LNCAP (cell line): ENCODE results near the gene UBQLN4.

Experiments
- CTCF ChIP-seq: fragments of 450-650 bp; IDR thresholded peaks from 2 replicates; pipeline ENCODE4 v1.5.1; 2017; ENCODE audit warnings: mild to moderate bottlenecking

UBQLN4 gene

GRCh38 chr1:156064615-156065014, 11.0 kb upstream of the UBQLN4 start:
- TF ChIP-seq CTCF, result no peak

GRCh38 chr1:156063997-156064285, 10.3 kb upstream of the UBQLN4 start:
- no peak for TF ChIP-seq CTCF

- no peak for TF ChIP-seq CTCF
Observed at GRCh38 chr1:156062189-156062588, 8.6 kb upstream of the UBQLN4 start.

DNA sequence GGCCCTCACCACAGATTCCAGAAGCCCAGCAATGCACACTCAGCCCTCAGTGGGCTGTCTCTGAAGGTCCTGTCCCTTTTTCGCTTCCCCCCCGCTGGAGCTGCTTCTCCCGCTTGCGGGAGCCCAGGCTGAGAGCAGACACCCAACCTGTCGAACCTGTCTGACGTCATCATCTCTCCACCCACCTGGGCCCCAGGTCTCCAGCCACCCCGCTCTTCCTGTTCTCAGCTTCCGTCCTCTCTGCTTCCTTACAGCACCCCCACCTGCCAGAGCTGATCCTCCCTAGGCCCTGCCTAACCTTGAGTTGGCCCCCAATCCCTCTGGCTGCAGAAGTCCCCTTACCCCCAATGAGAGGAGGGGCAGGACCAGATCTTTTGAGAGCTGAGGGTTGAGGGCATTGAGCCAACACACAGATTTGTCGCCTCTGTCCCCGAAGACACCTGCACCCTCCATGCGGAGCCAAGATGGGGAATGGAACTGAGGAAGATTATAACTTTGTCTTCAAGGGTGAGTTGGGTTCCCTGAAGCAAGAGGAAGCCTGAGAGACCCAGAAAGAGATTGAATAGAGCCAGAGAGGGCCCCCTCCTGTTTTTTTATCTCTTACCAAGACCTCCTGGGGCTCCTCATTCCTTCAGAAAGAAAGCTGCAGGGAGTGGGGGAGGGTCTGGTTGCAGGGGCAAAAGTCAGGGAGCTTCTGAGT, 7.5 kb upstream of the UBQLN4 start, which contains the start of gene RAB25:
Gene RAB25, plus strand, starts transcription at position 224 of the 700 bp plus-strand sequence. Its CDS starts 241 bp downstream, at position 465.
- TF ChIP-seq CTCF, result no peak

DNA sequence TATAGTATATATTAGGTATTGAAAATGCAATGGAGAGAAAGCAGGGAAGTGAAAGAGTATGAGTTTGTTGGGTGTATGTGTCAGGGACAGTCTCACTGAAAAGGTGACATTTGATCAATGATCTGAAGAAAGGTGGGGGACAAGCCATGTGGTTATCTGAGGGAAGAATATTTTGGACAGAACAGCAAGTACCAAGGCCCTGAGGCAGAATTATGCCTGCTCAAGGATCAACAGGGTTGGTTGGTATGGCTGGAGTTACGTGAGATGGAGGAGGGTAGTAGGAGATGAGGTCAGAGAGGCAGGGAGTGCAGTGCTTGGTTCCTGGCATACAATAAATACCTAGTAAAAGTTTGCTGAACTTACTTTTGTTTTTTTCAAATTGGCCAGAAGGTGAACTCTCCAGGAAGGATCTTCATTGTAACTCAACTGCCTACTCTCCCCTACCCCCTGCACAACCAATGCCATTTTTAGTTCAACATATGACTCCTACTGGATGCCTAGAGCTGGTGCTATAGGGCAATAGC, 2.8 kb upstream of the UBQLN4 start:
- TF ChIP-seq CTCF, result no peak

GRCh38 chr1:156055281-156056048, 1.9 kb upstream of the UBQLN4 start:
- no peak for TF ChIP-seq CTCF

- no peak for TF ChIP-seq CTCF
Observed at GRCh38 chr1:156054500-156055280, 1.1 kb upstream of the UBQLN4 start, which contains the start of gene LAMTOR2. TSS of gene LAMTOR2 (plus strand) at chr1:156054782. CDS start at chr1:156054890, 108 bp downstream.
